Transverse colon (tissue), 3 donors: ENCODE results near the gene KCNJ10.
"Not testable (repeated sequence)": the region's sequence is repeated elsewhere in the genome, so short reads cannot be mapped to it uniquely, and the experiment has no call there.

Source experiments
- CTCF ChIP-seq, 5 experiments: fragments of 200-600 bp in 3 of 5; fragments of 450-650 bp in 2 of 5; sonication (generic) in 3 of 5; IDR thresholded peaks; 1 replicate in 2 of 5; 2 replicates in 3 of 5; pipeline ENCODE4 v1.5.1; 2016 to 2017; ENCODE audit warnings: antibody characterized with exemption in 5 of 5, inconsistent platforms in 3 of 5, mild to moderate bottlenecking in 2 of 5, moderate library complexity in 1 of 5
- POLR2A ChIP-seq: fragments of 450-650 bp; IDR thresholded peaks from one replicate; pipeline ENCODE4 v1.6.1; 2016; ENCODE audit warnings: antibody characterized with exemption, mild to moderate bottlenecking, moderate library complexity

DNA sequence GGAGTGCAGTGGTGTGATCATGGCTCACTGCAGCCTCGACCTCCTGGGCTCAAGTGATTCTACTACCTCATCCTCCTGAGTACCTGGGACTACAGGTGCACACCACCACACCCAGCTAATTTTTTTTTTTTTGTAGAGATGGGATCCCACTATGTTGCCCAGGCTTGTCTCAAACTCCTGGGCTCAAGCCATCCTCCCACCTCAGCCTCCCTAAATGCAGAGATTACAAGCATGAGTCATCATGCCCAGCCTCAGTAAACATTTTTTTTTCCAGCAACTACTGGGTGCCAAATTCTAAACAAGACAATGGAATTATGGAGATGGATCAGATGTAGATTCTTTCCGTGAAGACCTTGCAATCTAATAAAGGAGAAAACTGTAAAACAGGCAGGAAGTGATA is 19.8 kb downstream of the KCNJ10 start:
- not testable (repeated sequence) for TF ChIP-seq POLR2A; CTCF (IDR thresholded peaks at IDR 0.05)
